ENCODE results near the gene CREBL2.
"Not testable (repeated sequence)": the region's sequence is repeated elsewhere in the genome, so short reads cannot be mapped to it uniquely, and the experiment has no call there.

Gene CREBL2

DNA sequence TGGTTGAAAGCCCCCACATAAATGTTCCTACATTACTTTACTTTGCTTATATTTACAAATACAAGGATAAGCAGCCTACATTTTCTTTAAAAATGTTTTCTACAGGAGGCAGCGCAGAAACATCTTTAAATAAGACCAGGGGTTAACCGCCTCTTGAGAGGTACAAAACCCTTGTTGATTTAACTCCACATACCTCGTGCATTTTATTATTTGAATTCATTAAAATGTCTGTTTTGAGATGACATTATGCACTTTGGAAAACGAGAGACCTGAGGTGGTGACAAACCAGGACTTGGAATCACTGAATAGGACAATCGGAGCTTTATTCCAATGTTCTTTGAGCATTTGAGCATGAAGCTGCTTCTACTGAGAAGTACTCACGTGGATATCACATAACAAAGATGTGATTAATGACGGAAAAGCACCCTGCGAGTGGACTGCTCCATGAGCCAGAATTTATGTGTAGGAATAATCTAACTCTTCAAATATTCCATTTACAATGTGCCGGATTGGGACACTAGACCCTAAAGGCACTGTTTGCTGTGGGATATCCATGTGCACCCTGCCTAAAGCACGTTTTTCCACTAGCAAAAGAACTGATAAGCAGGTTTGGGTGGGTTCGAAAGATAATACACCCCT lies 48.3 kb upstream of the CREBL2 start:
- H2AFZ ChIP-seq (ENCODE audit: low read depth, low read length, severe bottlenecking) = no peak overlapping the region
- no peaks in the 10 kb centered on the region for H3K79me2 ChIP-seq (ENCODE audit: insufficient read depth, low read length)
- H3K4me2 ChIP-seq (ENCODE audit: low read depth, low read length, poor library complexity, severe bottlenecking) = no peak overlapping the region
- H3K36me3 ChIP-seq (ENCODE audit: low read length) = no peaks in the 10 kb centered on the region
- no peak overlapping the region for H3K9ac ChIP-seq (ENCODE audit: low read length)
- H3K27me3 ChIP-seq (ENCODE audit: low read length) = no peaks in the 10 kb centered on the region
- H3K4me3 ChIP-seq (ENCODE audit: insufficient read depth, low read length, poor library complexity, severe bottlenecking) = peak overlapping the region; percentile 21
- no peak overlapping the region for H3K27ac ChIP-seq (ENCODE audit: low read depth, low read length)
- TF ChIP-seq, protein P1, sequence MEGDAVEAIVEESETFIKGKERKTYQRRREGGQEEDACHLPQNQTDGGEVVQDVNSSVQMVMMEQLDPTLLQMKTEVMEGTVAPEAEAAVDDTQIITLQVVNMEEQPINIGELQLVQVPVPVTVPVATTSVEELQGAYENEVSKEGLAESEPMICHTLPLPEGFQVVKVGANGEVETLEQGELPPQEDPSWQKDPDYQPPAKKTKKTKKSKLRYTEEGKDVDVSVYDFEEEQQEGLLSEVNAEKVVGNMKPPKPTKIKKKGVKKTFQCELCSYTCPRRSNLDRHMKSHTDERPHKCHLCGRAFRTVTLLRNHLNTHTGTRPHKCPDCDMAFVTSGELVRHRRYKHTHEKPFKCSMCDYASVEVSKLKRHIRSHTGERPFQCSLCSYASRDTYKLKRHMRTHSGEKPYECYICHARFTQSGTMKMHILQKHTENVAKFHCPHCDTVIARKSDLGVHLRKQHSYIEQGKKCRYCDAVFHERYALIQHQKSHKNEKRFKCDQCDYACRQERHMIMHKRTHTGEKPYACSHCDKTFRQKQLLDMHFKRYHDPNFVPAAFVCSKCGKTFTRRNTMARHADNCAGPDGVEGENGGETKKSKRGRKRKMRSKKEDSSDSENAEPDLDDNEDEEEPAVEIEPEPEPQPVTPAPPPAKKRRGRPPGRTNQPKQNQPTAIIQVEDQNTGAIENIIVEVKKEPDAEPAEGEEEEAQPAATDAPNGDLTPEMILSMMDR (IDR thresholded peaks at IDR 0.05; ENCODE audit: insufficient read depth, low read length, poor library complexity, severe bottlenecking) = no peak
- TF ChIP-seq EZH2phosphoT487 (conservative IDR thresholded peaks at IDR 0.05; ENCODE audit: low read length) = no peak
- H3K9me3 ChIP-seq (ENCODE audit: insufficient read depth, low read length) = no peaks in the 10 kb centered on the region
- peaks cover 11% of the 10 kb centered on the region for H3F3A ChIP-seq (ENCODE audit: insufficient read depth)
- H3K9me2 ChIP-seq (replicated peaks; ENCODE audit: insufficient read depth, low read length) = no peaks in the 10 kb centered on the region
- no peaks in the 10 kb centered on the region for H4K20me1 ChIP-seq (ENCODE audit: low read depth, low read length)

DNA sequence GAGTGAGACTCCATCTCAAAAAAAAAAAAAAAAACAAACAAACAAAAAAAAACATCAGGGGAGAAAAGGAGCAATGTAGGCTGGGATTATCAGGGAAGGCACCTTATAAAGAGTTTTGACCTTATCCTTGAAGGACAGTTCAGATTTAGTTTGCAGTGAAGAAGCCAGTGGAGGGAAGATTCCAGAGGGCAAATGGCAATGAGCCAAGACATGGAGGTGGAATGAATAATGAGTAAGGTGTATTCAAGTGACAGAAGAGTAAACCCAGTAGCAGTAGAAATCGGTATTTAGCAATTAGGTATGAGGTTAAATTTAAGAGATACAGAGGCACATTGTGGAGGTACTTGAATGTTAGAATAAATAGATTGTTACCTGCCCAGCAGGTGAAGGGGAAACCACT lies 46.8 kb upstream of the CREBL2 start:
- H3K27ac ChIP-seq (ENCODE audit: low read depth, low read length) = no peak overlapping the region
- no peaks in the 10 kb centered on the region for H4K20me1 ChIP-seq (ENCODE audit: low read depth, low read length)
- no peak overlapping the region for H3K4me2 ChIP-seq (ENCODE audit: low read depth, low read length, poor library complexity, severe bottlenecking)
- no peaks in the 10 kb centered on the region for H3K27me3 ChIP-seq (ENCODE audit: low read length)
- no peaks in the 10 kb centered on the region for H3K9me2 ChIP-seq (replicated peaks; ENCODE audit: insufficient read depth, low read length)
- peaks cover 11% of the 10 kb centered on the region for H3F3A ChIP-seq (ENCODE audit: insufficient read depth)
- TF ChIP-seq EZH2phosphoT487 (conservative IDR thresholded peaks at IDR 0.05; ENCODE audit: low read length) = no peak
- TF ChIP-seq, protein P1 (IDR thresholded peaks at IDR 0.05; ENCODE audit: insufficient read depth, low read length, poor library complexity, severe bottlenecking) = no peak
- no peaks in the 10 kb centered on the region for H3K9me3 ChIP-seq (ENCODE audit: insufficient read depth, low read length)
- no peak overlapping the region for H3K4me3 ChIP-seq (ENCODE audit: insufficient read depth, low read length, poor library complexity, severe bottlenecking)
- no peaks in the 10 kb centered on the region for H3K79me2 ChIP-seq (ENCODE audit: insufficient read depth, low read length)
- H2AFZ ChIP-seq (ENCODE audit: low read depth, low read length, severe bottlenecking) = no peak overlapping the region
- no peak overlapping the region for H3K9ac ChIP-seq (ENCODE audit: low read length)
- no peaks in the 10 kb centered on the region for H3K36me3 ChIP-seq (ENCODE audit: low read length)

DNA sequence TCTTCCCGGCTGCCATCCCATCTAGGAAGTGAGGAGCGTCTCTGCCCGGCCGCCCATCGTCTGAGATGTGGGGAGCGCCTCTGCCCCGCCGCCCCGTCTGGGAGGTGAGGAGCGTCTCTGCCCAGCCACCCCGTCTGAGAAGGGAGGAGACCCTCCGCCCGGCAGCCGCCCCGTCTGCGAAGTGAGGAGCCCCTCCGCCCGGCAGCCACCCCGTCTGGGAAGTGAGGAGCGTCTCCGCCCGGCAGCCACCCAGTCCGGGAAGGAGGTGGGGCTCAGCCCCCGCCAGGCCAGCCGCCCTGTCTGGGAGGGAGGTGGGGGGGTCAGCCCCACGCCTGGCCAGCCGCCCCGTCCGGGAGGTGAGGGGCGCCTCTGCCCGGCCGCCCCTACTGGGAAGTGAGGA lies 45.7 kb upstream of the CREBL2 start:
- H3F3A ChIP-seq (ENCODE audit: insufficient read depth) = peaks cover 11% of the 10 kb centered on the region
- not testable (repeated sequence) for H3K9ac ChIP-seq (ENCODE audit: low read length); H4K20me1 ChIP-seq (ENCODE audit: low read depth, low read length); H3K36me3 ChIP-seq (ENCODE audit: low read length); H3K27me3 ChIP-seq (ENCODE audit: low read length); H3K9me3 ChIP-seq (ENCODE audit: insufficient read depth, low read length); H3K4me2 ChIP-seq (ENCODE audit: low read depth, low read length, poor library complexity, severe bottlenecking); H2AFZ ChIP-seq (ENCODE audit: low read depth, low read length, severe bottlenecking); H3K9me2 ChIP-seq (replicated peaks; ENCODE audit: insufficient read depth, low read length); H3K79me2 ChIP-seq (ENCODE audit: insufficient read depth, low read length); H3K27ac ChIP-seq (ENCODE audit: low read depth, low read length); H3K4me3 ChIP-seq (ENCODE audit: insufficient read depth, low read length, poor library complexity, severe bottlenecking)

DNA sequence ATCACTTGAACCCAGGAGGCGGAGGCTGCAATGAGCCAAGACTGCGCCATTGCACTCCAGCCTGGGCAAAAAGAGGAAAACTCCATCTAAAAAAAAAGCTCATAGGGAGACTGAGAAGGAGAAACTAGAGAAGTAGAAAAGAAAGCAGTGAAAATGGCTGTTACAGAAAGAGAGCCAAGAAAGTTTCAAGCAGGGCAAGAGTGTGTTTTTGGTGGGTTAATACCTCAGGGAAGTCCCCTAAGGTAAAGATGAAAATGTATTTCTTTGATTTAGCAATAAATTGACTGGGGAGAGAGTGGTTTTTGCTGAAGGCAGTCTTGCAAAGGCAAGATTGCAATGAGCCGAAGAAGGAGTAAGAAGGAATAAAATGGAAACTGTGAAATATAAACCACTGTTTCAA lies 39.0 kb upstream of the CREBL2 start:
- Histone ChIP-seq H3K79me2 (ENCODE audit: insufficient read depth, low read length) (no peaks in the 10 kb centered on the region), H3K9me2 (replicated peaks; ENCODE audit: insufficient read depth, low read length) (no peaks in the 10 kb centered on the region), H3K4me2 (ENCODE audit: low read depth, low read length, poor library complexity, severe bottlenecking) (no peak overlapping the region), H3K27me3 (ENCODE audit: low read length) (no peaks in the 10 kb centered on the region), H3F3A (ENCODE audit: insufficient read depth) (no peaks in the 10 kb centered on the region), H3K27ac (ENCODE audit: low read depth, low read length) (no peak overlapping the region), H3K9me3 (ENCODE audit: insufficient read depth, low read length) (no peaks in the 10 kb centered on the region), H2AFZ (ENCODE audit: low read depth, low read length, severe bottlenecking) (no peak overlapping the region), H4K20me1 (ENCODE audit: low read depth, low read length) (no peaks in the 10 kb centered on the region), H3K36me3 (ENCODE audit: low read length) (no peaks in the 10 kb centered on the region), H3K9ac (ENCODE audit: low read length) (no peak overlapping the region), H3K4me3 (ENCODE audit: insufficient read depth, low read length, poor library complexity, severe bottlenecking) (no peak overlapping the region)
- no peak for TF ChIP-seq EZH2phosphoT487 (conservative IDR thresholded peaks at IDR 0.05; ENCODE audit: low read length)
- TF ChIP-seq, protein P1 (IDR thresholded peaks at IDR 0.05; ENCODE audit: insufficient read depth, low read length, poor library complexity, severe bottlenecking) = no peak

Measured in SU-DHL-6 (cell line).